IMR-90 (cell line): ENCODE measurements around the gene UEVLD.

Experiments used
- BHLHE40 ChIP-seq: fragments of 150-350 bp; IDR thresholded peaks from 2 replicates; pipeline ENCODE4 v1.6.1; 2016; ENCODE audit warnings: mild to moderate bottlenecking, low read depth, low read length
- MAFK ChIP-seq: IDR thresholded peaks from 2 replicates; pipeline ENCODE4 v1.6.1; 2012; ENCODE audit warnings: low read depth, low read length, improper control_type of control experiment
- MXI1 ChIP-seq: IDR thresholded peaks from 2 replicates; pipeline ENCODE4 v1.6.1; 2012; ENCODE audit warnings: low read depth, mild to moderate bottlenecking, low read length, moderate library complexity, borderline replicate concordance
- POLR2A ChIP-seq: IDR thresholded peaks from 2 replicates; pipeline ENCODE4 v1.6.1; 2012; ENCODE audit warnings: mild to moderate bottlenecking, low read depth, low read length
- RAD21 ChIP-seq: IDR thresholded peaks from 2 replicates; pipeline ENCODE4 v1.6.1; 2012; ENCODE audit warnings: low read length, improper control_type of control experiment
- SMC3 ChIP-seq: fragments of 150-350 bp; IDR thresholded peaks from 2 replicates; pipeline ENCODE4 v1.6.1; 2016; ENCODE audit warnings: low read depth, mild to moderate bottlenecking, antibody characterized with exemption, low read length, moderate library complexity
- TF ChIP-seq, protein P1 (sequence below): conservative IDR thresholded peaks from 2 replicates; pipeline ENCODE4 v1.5.1; 2012; ENCODE audit warnings: mild to moderate bottlenecking, low read depth, low read length, improper control_type of control experiment

- TF ChIP-seq BHLHE40 (no peak), RAD21 (no peak), SMC3 (no peak), POLR2A (no peak), MAFK (no peak), MXI1 (no peak)
- TF ChIP-seq, protein P1, sequence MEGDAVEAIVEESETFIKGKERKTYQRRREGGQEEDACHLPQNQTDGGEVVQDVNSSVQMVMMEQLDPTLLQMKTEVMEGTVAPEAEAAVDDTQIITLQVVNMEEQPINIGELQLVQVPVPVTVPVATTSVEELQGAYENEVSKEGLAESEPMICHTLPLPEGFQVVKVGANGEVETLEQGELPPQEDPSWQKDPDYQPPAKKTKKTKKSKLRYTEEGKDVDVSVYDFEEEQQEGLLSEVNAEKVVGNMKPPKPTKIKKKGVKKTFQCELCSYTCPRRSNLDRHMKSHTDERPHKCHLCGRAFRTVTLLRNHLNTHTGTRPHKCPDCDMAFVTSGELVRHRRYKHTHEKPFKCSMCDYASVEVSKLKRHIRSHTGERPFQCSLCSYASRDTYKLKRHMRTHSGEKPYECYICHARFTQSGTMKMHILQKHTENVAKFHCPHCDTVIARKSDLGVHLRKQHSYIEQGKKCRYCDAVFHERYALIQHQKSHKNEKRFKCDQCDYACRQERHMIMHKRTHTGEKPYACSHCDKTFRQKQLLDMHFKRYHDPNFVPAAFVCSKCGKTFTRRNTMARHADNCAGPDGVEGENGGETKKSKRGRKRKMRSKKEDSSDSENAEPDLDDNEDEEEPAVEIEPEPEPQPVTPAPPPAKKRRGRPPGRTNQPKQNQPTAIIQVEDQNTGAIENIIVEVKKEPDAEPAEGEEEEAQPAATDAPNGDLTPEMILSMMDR = no peak
Observed at GRCh38 chr11:18567081-18567480, 21.5 kb downstream of the UEVLD start.
